Measurements from ENCODE around the gene CILP. TPM values are rescaled to one million over a fixed set of nuclear protein-coding genes. Genes with fewer than 3 reads are reported as not detected.

Gene CILP
- total RNA-seq, 1 experiment from 2014 or later = not detected

DNA sequence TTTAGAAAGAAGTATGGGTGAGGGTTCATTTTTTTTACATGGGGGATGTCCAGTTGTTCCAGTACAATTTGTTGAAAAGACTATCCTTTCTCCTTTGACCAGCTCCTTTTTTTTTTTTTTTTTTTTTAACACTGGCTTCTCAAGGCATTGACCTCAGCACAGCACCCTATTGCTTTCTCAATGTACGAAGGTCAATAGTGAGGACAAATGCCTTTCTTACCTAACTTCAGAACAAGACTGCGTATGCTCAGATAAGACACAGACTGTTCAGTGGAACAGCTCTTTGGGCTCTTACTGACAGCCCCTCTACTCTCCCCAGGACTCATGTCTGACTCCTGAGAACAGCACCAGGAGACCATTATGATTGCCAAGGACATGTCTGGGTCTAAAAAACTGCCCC is 10.4 kb upstream of the CILP start:
- H3K9me2 ChIP-seq (ENCODE audit: insufficient read depth) = 0 out of 2 replicates have a peak, but pooled peaks cover under 1% of the 10 kb centered on the region
- TF ChIP-seq, protein P1, sequence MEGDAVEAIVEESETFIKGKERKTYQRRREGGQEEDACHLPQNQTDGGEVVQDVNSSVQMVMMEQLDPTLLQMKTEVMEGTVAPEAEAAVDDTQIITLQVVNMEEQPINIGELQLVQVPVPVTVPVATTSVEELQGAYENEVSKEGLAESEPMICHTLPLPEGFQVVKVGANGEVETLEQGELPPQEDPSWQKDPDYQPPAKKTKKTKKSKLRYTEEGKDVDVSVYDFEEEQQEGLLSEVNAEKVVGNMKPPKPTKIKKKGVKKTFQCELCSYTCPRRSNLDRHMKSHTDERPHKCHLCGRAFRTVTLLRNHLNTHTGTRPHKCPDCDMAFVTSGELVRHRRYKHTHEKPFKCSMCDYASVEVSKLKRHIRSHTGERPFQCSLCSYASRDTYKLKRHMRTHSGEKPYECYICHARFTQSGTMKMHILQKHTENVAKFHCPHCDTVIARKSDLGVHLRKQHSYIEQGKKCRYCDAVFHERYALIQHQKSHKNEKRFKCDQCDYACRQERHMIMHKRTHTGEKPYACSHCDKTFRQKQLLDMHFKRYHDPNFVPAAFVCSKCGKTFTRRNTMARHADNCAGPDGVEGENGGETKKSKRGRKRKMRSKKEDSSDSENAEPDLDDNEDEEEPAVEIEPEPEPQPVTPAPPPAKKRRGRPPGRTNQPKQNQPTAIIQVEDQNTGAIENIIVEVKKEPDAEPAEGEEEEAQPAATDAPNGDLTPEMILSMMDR (IDR thresholded peaks at IDR 0.05 in 2 of 3, conservative IDR thresholded peaks at IDR 0.05 in 1 of 3; ENCODE audit: borderline replicate concordance in 1 of 3, insufficient read depth in 1 of 3, low read depth in 2 of 3, low read length in 2 of 3) = no peak
- no peak for TF ChIP-seq POLR2AphosphoS5 (IDR thresholded peaks at IDR 0.05; ENCODE audit: low read depth, low read length)
- TF ChIP-seq, protein P2, sequence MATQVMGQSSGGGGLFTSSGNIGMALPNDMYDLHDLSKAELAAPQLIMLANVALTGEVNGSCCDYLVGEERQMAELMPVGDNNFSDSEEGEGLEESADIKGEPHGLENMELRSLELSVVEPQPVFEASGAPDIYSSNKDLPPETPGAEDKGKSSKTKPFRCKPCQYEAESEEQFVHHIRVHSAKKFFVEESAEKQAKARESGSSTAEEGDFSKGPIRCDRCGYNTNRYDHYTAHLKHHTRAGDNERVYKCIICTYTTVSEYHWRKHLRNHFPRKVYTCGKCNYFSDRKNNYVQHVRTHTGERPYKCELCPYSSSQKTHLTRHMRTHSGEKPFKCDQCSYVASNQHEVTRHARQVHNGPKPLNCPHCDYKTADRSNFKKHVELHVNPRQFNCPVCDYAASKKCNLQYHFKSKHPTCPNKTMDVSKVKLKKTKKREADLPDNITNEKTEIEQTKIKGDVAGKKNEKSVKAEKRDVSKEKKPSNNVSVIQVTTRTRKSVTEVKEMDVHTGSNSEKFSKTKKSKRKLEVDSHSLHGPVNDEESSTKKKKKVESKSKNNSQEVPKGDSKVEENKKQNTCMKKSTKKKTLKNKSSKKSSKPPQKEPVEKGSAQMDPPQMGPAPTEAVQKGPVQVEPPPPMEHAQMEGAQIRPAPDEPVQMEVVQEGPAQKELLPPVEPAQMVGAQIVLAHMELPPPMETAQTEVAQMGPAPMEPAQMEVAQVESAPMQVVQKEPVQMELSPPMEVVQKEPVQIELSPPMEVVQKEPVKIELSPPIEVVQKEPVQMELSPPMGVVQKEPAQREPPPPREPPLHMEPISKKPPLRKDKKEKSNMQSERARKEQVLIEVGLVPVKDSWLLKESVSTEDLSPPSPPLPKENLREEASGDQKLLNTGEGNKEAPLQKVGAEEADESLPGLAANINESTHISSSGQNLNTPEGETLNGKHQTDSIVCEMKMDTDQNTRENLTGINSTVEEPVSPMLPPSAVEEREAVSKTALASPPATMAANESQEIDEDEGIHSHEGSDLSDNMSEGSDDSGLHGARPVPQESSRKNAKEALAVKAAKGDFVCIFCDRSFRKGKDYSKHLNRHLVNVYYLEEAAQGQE (IDR thresholded peaks at IDR 0.05; ENCODE audit: low read depth) = no peak
- TF ChIP-seq POLR2A (IDR thresholded peaks at IDR 0.05; ENCODE audit: borderline replicate concordance, extremely low read depth, insufficient read depth, insufficient read length) = no peak
- no peak for TF ChIP-seq ZFX (IDR thresholded peaks at IDR 0.05)
- TF ChIP-seq TCF7L2 (IDR thresholded peaks at IDR 0.05; ENCODE audit: borderline replicate concordance, extremely low read depth, insufficient read depth, insufficient read length) = no peak
- TF ChIP-seq SP1 (IDR thresholded peaks at IDR 0.05; ENCODE audit: low read depth) = no peak
- TF ChIP-seq, protein P3, sequence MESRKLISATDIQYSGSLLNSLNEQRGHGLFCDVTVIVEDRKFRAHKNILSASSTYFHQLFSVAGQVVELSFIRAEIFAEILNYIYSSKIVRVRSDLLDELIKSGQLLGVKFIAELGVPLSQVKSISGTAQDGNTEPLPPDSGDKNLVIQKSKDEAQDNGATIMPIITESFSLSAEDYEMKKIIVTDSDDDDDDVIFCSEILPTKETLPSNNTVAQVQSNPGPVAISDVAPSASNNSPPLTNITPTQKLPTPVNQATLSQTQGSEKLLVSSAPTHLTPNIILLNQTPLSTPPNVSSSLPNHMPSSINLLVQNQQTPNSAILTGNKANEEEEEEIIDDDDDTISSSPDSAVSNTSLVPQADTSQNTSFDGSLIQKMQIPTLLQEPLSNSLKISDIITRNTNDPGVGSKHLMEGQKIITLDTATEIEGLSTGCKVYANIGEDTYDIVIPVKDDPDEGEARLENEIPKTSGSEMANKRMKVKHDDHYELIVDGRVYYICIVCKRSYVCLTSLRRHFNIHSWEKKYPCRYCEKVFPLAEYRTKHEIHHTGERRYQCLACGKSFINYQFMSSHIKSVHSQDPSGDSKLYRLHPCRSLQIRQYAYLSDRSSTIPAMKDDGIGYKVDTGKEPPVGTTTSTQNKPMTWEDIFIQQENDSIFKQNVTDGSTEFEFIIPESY (IDR thresholded peaks at IDR 0.05; ENCODE audit: extremely low read depth, insufficient replicate concordance, low read length) = no peak
- no peak for TF ChIP-seq RAD21 (IDR thresholded peaks at IDR 0.05; ENCODE audit: low read depth)
- no peak for TF ChIP-seq ELF1 (IDR thresholded peaks at IDR 0.05; ENCODE audit: borderline replicate concordance, low read depth)
- TF ChIP-seq EZH2 (IDR thresholded peaks at IDR 0.05) = no peak
- no peak for TF ChIP-seq JUND (IDR thresholded peaks at IDR 0.05)
- no peak for TF ChIP-seq EGR1 (IDR thresholded peaks at IDR 0.05; ENCODE audit: low read depth)
- H4K20me1 ChIP-seq (ENCODE audit: insufficient read depth) = no peaks in the 10 kb centered on the region
- ChIA-PET CTCF (interaction anchor here (2.3 kb wide), 1 partner anchor 10 kb away, joined by 7 read pairs; the partner anchor contains the start of gene CILP), POLR2A (no interaction called here), RAD21 (ENCODE audit: low non-redundant PET in 1 of 2, low total read pairs in 2 of 2, uncharacterized antibody in 2 of 2, unreplicated experiment in 2 of 2) (interaction anchor here in 1 of 2 experiments (0.6 kb wide), 1 partner anchor 108 kb away, joined by 3 read pairs; no protein-coding TSS in a partner anchor)
- BruUV-seq (replicated peaks) = no TSS peak
- H2AFZ ChIP-seq (ENCODE audit: low read depth, low read length, poor library complexity, severe bottlenecking) = no peak overlapping the region
- intact Hi-C loops (cut with micrococcal nuclease) = no loop called here
- H3K9me3 ChIP-seq (ENCODE audit: control insufficient read depth in 1 of 2, insufficient read depth in 1 of 2, low read depth in 1 of 2, low read length in 2 of 2) = no peaks in the 10 kb centered on the region
- no peaks in the 10 kb centered on the region for H3K36me3 ChIP-seq (ENCODE audit: control insufficient read depth in 1 of 2, insufficient read depth in 2 of 2, low read length in 2 of 2)
- H3K79me2 ChIP-seq (ENCODE audit: insufficient read depth, low read length) = no peaks in the 10 kb centered on the region
- H3K4me3 ChIP-seq (replicated peaks in 1 of 2; ENCODE audit: low read depth in 1 of 2, low read length in 2 of 2) = no peak overlapping the region
- H3K4me1 ChIP-seq (ENCODE audit: control insufficient read depth in 1 of 2, insufficient read depth in 2 of 2, low read length in 2 of 2) = no peaks in the 10 kb centered on the region
- no peak for ATAC-seq
- no peak overlapping the region for H3K4me2 ChIP-seq (ENCODE audit: low read length)
- DNase-seq (ENCODE audit: low read depth, low spot score) = no peak
- no peak overlapping the region for H3K27ac ChIP-seq (ENCODE audit: low read depth, low read length)
- no peak overlapping the region for H3K9ac ChIP-seq (ENCODE audit: low read length)
- H3K27me3 ChIP-seq (ENCODE audit: insufficient read depth, low read length) = no peaks in the 10 kb centered on the region
